Stimulated activated CD8-positive, alpha-beta memory T cell treated with anti-CD3 and anti-CD28 coated beads, Interleukin-7, amount 100 ng/mL, for 48 hours (primary cell): ENCODE measurements around the gene FURIN.
"Not testable (repeated sequence)": the region's sequence is repeated elsewhere in the genome, so short reads cannot be mapped to it uniquely, and the experiment has no call there.

Experiments used
- DNase-seq, 2 donors: peaks; one replicate each; pipeline ENCODE4 v3.0.0-alpha.2; 2020; ENCODE audit warnings: low read depth in 1 of 2; ENCODE audit errors: extremely low read depth in 1 of 2

The FURIN gene

GRCh38 chr15:90869601-90870353, 1.4 kb downstream of the FURIN start:
- peak in 1 of 2 donors; percentile 77 for DNase-seq

GRCh38 chr15:90870354-90871138, 2.2 kb downstream of the FURIN start:
- no peak for DNase-seq

GRCh38 chr15:90871139-90871715, 2.8 kb downstream of the FURIN start:
- no peak for DNase-seq

- no peak for DNase-seq
These were observed 3.5 kb downstream of the FURIN start for GRCh38 chr15:90871716-90872485.

- DNase-seq = peak in 1 of 2 donors; percentile 75
These were observed 4.2 kb downstream of the FURIN start for GRCh38 chr15:90872486-90873184.

- DNase-seq = no peak
These were observed 5.2 kb downstream of the FURIN start for GRCh38 chr15:90873488-90873997.

- DNase-seq = no peak
These were observed 5.7 kb downstream of the FURIN start for GRCh38 chr15:90873998-90874605.

- DNase-seq = not testable (repeated sequence)
These were observed 6.6 kb downstream of the FURIN start for GRCh38 chr15:90874986-90875385.

GRCh38 chr15:90875549-90875981, 7.2 kb downstream of the FURIN start:
- no peak for DNase-seq

GRCh38 chr15:90876046-90876445, 7.7 kb downstream of the FURIN start:
- DNase-seq = no peak

GRCh38 chr15:90876512-90877170, 8.3 kb downstream of the FURIN start:
- DNase-seq = no peak

GRCh38 chr15:90877315-90877714, 8.9 kb downstream of the FURIN start:
- DNase-seq = no peak

- DNase-seq = no peak
These were observed 9.6 kb downstream of the FURIN start for GRCh38 chr15:90877996-90878395.

- no peak for DNase-seq
These were observed 10.3 kb downstream of the FURIN start for GRCh38 chr15:90878660-90879059.

GRCh38 chr15:90879730-90880366, 11.5 kb downstream of the FURIN start:
- no peak for DNase-seq

GRCh38 chr15:90880381-90881145, 12.2 kb downstream of the FURIN start:
- DNase-seq = no peak

- no peak for DNase-seq
These were observed 13.0 kb downstream of the FURIN start for GRCh38 chr15:90881181-90881977.
